GM08714 (cell line): ENCODE measurements around the gene CCHCR1.

Source experiments
- H3K4me3 ChIP-seq: fragments of 200-500 bp; sonication (Bioruptor generic); 2 replicates; pipeline ENCODE4 v1.5.1; 2014; ENCODE audit warnings: mild to moderate bottlenecking, low read length, inconsistent platforms
- ZNF274 ChIP-seq: IDR thresholded peaks from 2 replicates; pipeline ENCODE4 v1.6.1; 2012; ENCODE audit warnings: mild to moderate bottlenecking, low read depth, low read length

Gene CCHCR1

DNA sequence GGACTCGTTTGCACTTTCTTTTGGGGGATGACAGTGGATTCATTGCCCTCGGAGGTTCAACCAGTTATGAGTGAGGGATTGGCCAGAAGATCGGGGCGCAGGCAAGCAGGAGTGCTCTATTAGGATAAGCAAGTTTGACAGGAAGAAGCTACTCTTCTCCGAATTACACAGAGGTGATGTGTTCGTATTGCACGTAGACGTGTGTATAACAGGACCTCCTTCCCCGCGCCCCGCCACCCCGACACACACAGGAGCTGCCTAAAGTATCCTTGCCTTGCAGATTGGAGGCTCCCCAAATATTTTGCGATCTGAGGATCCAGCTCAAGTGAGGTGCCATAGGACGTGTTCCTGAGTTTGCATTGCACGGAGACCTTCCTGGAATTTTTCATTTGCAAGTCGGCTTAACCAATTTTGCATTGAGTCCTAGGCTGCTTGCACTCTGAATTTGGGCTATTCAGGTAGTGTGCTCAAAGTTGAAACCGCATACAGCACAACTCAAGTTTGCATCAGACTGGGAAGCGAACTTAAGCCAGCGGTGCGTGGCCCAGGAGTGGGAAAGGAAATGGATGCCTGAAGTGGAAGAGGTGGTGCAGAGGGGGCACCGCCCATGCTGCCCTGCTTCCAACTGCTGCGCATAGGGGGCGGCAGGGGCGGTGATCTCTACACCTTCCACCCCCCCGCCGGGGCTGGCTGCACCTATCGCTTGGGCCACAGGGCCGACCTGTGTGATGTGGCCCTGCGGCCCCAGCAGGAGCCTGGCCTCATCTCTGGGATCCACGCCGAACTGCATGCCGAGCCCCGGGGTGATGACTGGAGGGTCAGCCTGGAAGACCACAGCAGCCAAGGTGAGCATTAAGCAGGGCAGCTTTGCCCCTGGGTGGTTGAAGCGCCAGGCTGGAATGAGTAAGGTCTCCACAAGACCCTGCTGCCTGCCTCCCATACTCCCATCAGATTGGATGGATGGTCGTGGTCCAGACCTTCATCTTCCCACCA lies 1.6 kb upstream of the CCHCR1 start:
- H3K4me3 ChIP-seq, result peak overlapping the region; percentile 89
- TF ChIP-seq ZNF274, result no peak

DNA sequence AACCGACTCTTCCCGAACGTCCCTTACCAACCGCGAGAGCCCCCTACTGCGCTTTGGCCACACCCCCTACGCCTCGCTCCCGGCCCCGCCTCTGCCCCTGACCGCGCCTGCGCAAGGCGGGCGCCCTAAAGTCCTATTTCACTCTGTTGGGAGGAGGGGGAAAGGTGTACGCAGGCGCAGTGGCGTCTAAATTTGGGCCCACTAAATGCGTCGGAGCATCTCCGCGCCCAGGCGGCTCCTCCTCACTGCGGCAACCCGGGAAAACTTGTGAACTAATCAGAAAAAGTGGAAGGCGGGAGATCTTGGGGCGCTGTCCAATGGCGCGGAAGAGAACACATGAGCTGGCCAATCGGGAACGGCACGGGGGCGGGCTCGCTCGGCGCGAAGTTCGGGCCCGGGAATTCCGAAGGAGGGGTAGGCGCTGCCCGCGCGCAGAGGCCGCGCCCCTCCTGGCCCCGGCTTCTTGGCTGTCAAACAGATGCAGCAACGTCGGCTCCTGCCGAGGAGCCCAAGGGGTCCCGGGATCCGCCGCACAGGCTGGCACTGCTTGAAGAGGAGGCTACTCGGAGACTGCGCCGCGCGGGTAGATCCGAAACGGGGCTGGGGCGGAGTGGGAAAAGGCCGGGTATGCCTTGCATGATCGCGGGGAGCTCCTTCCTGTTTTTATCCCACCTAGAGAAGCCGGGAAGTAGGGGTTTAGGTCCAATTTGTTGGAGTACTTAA lies 699 bp upstream of the CCHCR1 start, which contains the start of gene TCF19:
Gene TCF19 (plus strand): TSS at position 450 of the 723 bp plus-strand sequence. CDS start 881 bp downstream, outside the sequence.
- peak within 1 kb of the TSS; percentile 89 for H3K4me3 ChIP-seq
- no peak for TF ChIP-seq ZNF274

DNA sequence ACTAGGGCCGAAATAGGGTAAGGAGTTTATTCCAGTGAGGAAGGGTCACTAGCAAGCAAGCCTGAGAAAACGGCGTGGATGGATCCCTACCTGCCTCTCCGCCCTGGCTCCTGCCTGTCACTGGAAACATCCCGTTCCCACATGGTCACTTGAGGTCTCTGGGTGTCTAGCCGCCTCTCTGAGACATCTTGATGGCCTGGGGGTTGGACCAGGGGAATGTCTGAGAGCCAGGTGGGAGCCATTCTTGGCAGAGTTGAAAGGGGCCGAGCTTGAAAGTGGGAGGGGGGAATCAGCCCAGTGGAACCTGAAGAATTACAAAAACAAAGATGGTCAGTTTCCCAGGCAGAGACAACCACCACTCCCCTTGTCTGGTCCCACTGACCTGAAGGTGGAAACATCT lies 961 bp downstream of the CCHCR1 start:
- H3K4me3 ChIP-seq, result no peak overlapping the region
- TF ChIP-seq ZNF274, result no peak

DNA sequence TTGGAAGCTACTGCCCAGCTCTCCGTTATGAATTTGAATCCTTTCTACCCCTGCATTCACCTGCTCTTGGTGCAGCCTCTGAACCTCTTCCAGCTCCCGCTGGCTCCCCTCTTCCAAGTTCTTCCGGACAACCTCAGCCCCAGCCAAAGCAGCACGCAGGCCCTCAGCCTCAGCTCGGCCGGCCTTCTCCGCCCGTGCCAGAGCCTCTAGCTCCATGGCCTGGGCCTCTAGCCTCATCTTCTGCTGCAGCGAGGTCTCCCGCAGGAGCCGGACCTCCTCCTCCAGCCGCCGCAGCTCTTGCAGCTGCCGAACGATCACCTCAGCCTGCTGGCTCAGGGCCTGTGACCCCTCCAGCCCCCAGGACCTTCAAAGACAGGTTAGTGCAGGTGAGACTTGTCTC lies 3.2 kb downstream of the CCHCR1 start:
- no peak overlapping the region for H3K4me3 ChIP-seq
- TF ChIP-seq ZNF274, result no peak

DNA sequence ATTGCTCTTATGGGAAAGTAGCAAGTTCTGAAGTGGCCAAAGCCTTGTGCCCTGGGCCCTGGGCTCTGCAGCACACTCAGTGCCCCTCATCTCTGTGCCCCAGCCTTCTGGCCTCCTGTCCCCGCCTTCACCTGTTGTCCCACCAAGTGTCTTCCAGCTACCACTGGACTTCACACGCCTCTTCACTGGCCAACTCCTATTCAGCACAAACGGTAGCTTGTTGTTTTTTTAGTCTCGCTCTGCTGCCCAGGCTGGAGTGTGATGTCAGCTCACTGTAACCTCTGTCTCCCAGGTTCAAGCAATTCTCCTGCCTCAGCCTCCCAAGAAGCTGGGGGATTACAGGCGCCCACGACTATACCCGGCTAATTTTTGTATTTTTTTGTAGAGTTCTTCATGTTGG lies 4.8 kb downstream of the CCHCR1 start:
- H3K4me3 ChIP-seq, result no peak overlapping the region
- TF ChIP-seq ZNF274, result no peak

DNA sequence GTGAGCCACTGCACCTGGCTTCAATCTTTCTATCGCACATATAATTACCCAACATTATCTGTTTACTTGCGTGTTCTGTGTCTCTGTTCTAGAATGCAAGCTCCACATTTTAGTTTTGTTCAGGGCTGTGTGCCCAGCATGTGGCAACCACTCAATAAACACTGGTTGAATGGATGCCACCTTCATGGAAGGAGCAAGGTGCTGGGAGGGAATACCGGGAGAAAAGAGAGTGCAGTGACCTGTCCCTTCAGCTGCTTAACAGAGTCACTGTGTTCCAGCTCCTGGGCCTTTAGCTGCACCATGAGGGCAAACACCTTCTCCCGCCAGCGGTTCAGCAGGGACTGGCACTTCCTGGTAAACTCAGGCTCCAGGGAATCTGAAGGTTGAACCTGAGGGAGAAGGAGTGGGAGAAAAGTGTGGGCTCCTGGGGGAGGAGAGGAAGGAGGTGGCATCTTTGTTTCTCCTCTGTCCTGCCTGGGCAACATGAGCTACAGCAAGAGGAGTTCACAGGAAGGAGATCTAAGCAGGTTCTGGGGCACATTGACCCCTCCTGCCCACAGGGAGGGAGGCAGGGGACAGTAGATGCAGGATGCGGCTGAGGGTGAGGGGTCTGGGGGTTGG lies 7.7 kb downstream of the CCHCR1 start:
- H3K4me3 ChIP-seq, result no peak overlapping the region
- TF ChIP-seq ZNF274, result no peak

DNA sequence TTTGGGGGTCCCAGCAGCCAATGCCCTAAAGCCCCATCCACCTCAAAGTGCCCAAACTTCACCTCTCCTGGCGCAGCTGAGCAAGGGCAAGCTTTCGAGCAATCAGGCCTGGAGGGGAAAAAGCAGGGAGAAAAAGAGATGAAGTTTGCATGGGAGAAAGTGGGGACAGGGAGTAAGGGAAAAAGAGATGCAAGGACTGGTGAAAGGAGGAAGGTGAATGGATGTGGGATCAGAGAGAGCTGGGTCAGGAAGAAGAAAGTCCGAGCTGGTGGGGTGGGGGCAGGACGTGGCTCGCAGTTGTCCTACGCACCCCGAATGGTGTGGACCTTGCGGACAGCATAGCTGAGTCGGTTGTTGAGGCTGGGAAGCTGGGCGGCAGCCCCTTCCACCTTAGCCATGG lies 12.2 kb downstream of the CCHCR1 start:
- TF ChIP-seq ZNF274, result no peak
- no peak overlapping the region for H3K4me3 ChIP-seq

DNA sequence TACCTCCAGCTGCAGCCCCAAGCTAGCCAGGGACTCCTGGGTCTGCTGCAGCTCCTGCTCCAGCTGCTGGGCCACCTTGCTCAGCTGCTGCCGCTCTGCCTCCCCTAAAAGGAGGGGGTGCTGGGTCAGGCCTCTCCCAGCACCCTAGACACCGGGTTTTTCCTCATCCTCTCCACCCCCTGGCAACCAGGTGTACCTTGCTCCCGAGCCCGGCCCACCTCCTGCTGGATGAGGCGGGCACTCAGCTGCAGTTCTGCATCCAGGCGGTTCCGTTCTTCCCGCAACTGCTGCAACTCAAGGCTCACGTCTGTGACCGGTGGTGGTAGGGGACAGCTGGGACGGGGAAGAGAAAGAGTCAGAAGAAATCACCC lies 12.6 kb downstream of the CCHCR1 start:
- TF ChIP-seq ZNF274, result no peak
- H3K4me3 ChIP-seq, result no peak overlapping the region

DNA sequence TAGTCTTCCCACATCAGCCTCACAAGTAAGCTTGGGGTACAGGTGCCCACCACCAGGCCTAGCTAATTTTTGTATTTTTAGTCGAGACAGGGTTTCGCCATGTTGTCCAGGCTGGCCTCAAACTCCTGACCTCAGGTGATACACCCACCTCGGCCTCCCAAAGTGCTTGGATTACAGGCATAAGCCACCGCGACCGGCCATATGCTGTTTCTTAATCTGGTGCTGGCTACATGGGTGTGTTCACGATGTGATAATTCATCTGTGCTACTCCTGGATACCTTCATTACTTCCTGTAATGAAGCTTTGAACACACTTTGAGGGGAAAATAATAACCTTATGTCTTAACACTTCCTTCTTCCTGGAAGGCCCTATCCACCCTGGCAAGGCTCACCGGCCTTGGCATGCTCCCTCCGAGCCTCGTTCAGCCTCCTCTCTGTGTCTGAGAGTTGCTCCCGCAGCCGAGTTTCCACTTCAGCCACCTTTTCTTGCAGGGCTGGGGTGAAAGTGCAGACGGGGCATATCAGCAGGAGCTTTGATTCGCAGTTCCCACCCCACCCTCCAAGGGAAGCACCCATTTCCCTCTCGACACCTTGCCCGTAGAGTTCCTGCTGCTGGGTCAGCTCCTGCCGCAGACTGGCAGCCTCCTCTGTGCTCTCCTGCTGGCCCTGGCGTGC lies 13.2 kb downstream of the CCHCR1 start:
- no peak for TF ChIP-seq ZNF274
- no peak overlapping the region for H3K4me3 ChIP-seq

DNA sequence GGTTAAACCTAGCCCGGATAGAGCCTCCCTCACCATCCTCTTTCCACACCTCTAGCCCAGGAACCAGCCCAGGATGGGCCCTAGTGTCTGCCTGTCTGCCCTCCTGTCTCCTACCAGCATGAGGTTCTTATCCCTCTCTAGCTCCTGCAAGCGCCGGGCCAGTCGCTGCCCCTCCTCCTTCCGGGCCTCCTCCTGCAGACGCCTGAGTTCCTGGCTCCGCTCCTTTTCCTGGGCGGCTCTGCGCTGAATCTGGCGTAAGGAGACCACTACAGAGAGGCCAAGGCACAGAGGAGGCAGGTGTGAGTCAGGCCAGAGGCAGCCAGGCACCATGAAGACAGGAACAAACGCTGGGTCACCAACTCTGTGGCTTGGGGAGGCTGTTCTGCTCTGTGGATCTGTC lies 14.5 kb downstream of the CCHCR1 start:
- H3K4me3 ChIP-seq, result no peak overlapping the region
- TF ChIP-seq ZNF274, result no peak

DNA sequence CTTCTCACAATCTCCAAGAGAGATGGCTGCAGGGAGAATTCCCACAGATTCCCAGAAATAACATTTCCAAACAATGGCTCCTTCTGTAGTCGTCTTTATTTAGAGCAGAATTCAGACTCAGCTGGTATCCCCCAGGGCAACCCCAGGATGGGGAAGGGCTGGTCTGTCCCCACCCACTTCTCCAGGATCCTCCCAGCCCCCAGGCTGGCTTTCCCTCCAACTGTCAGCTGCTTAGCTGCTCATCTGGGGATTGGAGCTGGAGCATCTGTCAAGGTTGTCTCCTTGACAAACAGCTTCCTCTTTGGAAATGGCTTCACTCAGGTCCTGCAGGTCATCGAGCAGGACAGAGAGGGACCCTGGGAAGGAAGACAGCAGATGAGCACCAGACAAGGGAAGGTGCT lies 15.2 kb downstream of the CCHCR1 start:
- H3K4me3 ChIP-seq, result no peak overlapping the region

DNA sequence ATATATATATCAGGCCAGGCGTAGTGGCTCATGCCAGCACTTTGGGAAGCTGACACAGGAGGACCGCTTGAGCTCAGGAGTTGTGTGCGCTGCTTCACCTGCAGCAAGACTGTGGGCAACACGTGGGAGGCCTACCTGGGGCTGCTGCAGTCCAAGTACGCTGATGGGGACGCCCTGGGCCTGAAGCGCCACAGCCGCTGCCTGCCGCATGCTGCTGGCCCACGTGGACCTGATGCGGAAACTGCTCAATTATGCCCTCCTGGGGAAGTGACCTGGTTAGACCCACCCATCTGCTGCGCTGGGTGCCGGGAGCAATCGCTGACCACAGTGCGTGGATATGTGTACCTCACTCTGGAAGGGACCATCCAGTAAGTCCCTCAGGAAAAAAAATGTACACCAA lies 17.0 kb downstream of the CCHCR1 start:
- H3K4me3 ChIP-seq, result no peak overlapping the region
- no peak for TF ChIP-seq ZNF274

More for the DNA sequence above, 15.2 kb downstream of the CCHCR1 start:
- no peak for TF ChIP-seq ZNF274

DNA sequence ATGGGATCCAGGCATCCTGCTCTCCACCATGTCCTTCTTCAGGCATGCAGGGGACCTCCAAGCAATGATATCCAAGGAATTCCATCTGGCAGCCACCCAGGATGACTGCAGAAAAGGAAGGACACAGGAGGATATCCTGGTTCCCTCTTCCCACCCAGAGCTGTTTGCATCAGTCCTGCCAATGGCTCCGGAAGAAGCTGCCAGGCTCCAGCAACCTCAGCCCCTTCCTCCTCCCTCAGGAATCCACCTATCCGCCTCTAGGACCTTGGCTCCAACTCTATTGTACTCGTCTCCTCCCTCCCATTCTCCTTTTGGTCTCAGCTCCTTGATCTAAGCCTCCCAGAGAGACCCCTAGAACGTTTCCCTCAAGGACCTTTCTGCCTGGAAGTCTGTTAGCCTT lies 18.0 kb downstream of the CCHCR1 start:
- no peak for TF ChIP-seq ZNF274
- H3K4me3 ChIP-seq, result no peak overlapping the region

DNA sequence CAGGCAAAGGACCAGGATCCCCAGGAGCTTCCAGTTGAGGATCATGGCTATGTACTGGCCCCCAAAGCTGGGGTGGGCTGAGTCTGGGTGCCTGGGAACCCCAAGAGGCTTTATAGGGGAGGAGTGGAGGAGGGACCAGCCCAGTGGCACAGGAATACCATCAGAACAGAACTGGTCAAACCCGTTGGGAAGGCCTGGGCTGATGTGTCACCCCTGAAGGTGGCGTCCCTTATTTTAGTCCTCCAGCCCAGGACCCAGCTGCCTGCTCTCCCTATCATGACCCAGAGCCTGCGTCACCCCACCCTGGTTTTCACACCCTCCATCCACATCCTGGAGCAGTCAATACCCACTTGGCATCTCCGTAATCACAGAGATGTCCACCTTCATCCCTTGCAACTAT lies 18.6 kb downstream of the CCHCR1 start, which contains the start of gene PSORS1C2:
Gene PSORS1C2 (minus strand): TSS at position 85 of the 400 bp plus-strand sequence. CDS start 40 bp downstream, at position 45.
- TF ChIP-seq ZNF274, result no peak
- no peak within 1 kb of the TSS for H3K4me3 ChIP-seq
